ENCODE results near the gene STAT5A.
"Not testable (repeated sequence)": the region's sequence is repeated elsewhere in the genome, so short reads cannot be mapped to it uniquely, and the experiment has no call there.

DNA sequence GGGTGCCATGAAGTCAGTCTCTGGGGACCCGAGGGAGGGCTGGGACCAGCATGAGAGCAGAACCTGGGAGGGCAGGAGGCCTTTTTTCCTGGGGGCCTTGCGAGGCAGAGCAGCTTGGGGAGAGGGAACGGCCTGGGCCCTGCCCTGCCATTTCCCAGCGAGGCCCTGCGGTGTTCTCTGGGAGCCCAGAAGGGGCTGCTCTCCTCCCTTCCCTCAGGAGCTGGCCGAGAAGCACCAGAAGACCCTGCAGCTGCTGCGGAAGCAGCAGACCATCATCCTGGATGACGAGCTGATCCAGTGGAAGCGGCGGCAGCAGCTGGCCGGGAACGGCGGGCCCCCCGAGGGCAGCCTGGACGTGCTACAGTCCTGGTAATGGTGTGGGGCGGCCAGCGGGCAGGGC lies 11.6 kb downstream of the STAT5A start:
- TF ChIP-seq CTCF, EP300, POLR2A, POLR2AphosphoS5 (IDR thresholded peaks at IDR 0.05): not testable (repeated sequence)
